ENCODE data around the gene SNRNP48. TPM values are rescaled to one million over a fixed set of nuclear protein-coding genes. Genes with fewer than 3 reads are reported as not detected.

Gene SNRNP48
- total and polyA plus RNA-seq, 2 of the 8 experiments (the other 6 are each of a cell fraction or from before 2014, with no cell fraction given), result 7.7 to 21.0 TPM

- TF ChIP-seq CHD7 (IDR thresholded peaks at IDR 0.05; ENCODE audit: insufficient replicate concordance, low read length) (no peak), CEBPB (IDR thresholded peaks at IDR 0.05; ENCODE audit: low read depth, low read length) (no peak), TCF12 (IDR thresholded peaks at IDR 0.05; ENCODE audit: low read depth, low read length) (no peak), CHD1 (IDR thresholded peaks at IDR 0.05; ENCODE audit: low read depth, low read length) (no peak), CBX8 (IDR thresholded peaks at IDR 0.05; ENCODE audit: borderline replicate concordance, low read depth, low read length) (no peak), BACH1 (IDR thresholded peaks at IDR 0.05; ENCODE audit: low read length) (no peak), MAFK (IDR thresholded peaks at IDR 0.05; ENCODE audit: low read depth, low read length) (no peak), POU5F1 (IDR thresholded peaks at IDR 0.05; ENCODE audit: low read depth, low read length) (no peak)
These were observed 56.4 kb downstream of the SNRNP48 start (continued) for GRCh38 chr6:7646394-7646793.

Measured in H1 (cell line).